MM.1S (cell line): ENCODE results near the gene HOXB6.

Source experiments
- EZH2 ChIP-seq: fragments of 300-600 bp; sonication (generic); optimal IDR thresholded peaks from 2 replicates; pipeline ENCODE3; 2017; ENCODE audit warnings: low read depth, mild to moderate bottlenecking, antibody characterized with exemption, low read length, mixed read lengths
- EZH2phosphoT487 ChIP-seq: fragments of 300-600 bp; sonication (generic); IDR thresholded peaks from 2 replicates; pipeline ENCODE4 v1.6.1; 2018; ENCODE audit warnings: antibody characterized with exemption, low read length
- TF ChIP-seq, protein P1 (sequence below): fragments of 300-600 bp; sonication (generic); IDR thresholded peaks from 2 replicates; pipeline ENCODE4 v1.5.1; 2016; ENCODE audit warnings: antibody characterized with exemption, low read length, mixed read lengths

GRCh38 chr17:48552466-48553189 lies 52.2 kb downstream of the HOXB6 start:
- TF ChIP-seq, protein P1, sequence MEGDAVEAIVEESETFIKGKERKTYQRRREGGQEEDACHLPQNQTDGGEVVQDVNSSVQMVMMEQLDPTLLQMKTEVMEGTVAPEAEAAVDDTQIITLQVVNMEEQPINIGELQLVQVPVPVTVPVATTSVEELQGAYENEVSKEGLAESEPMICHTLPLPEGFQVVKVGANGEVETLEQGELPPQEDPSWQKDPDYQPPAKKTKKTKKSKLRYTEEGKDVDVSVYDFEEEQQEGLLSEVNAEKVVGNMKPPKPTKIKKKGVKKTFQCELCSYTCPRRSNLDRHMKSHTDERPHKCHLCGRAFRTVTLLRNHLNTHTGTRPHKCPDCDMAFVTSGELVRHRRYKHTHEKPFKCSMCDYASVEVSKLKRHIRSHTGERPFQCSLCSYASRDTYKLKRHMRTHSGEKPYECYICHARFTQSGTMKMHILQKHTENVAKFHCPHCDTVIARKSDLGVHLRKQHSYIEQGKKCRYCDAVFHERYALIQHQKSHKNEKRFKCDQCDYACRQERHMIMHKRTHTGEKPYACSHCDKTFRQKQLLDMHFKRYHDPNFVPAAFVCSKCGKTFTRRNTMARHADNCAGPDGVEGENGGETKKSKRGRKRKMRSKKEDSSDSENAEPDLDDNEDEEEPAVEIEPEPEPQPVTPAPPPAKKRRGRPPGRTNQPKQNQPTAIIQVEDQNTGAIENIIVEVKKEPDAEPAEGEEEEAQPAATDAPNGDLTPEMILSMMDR: no peak
- TF ChIP-seq EZH2phosphoT487: no peak
- TF ChIP-seq EZH2: no peak
